ENCODE results near the gene PAXIP1.
A peak's percentile ranks its signal among the peaks of the same experiment; 100 is the strongest.

Gene PAXIP1

DNA sequence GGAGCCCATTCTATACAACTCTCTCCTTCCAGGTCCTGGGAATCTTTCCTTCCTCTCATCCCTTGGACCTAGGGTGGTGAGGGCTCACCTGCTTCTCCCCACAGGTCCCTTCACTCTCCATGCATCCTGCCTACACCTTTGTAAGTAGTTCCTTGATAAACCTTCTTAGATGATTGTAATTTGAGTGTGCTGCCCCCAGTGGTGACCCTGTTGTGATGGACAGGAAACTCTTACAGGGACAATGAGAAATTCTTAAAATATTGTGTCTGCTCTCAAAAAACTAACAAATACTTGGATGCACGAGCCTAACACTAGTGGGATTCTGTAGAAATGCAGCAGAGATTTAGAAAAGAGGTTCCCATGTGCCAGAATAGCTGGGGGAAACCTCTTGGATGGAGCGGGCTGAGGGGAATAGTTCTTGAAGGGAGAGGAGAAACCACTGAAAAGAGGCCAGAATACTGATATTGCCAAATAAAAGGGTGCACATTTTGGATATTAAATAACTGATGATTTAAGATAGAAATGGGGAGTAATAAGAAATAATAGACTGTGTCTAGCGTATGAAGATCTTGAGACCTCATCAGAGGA, 6.7 kb upstream of the PAXIP1 start (continued):
- TF ChIP-seq, protein P1, sequence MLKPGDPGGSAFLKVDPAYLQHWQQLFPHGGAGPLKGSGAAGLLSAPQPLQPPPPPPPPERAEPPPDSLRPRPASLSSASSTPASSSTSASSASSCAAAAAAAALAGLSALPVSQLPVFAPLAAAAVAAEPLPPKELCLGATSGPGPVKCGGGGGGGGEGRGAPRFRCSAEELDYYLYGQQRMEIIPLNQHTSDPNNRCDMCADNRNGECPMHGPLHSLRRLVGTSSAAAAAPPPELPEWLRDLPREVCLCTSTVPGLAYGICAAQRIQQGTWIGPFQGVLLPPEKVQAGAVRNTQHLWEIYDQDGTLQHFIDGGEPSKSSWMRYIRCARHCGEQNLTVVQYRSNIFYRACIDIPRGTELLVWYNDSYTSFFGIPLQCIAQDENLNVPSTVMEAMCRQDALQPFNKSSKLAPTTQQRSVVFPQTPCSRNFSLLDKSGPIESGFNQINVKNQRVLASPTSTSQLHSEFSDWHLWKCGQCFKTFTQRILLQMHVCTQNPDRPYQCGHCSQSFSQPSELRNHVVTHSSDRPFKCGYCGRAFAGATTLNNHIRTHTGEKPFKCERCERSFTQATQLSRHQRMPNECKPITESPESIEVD (tag by site-specific recombination; IDR thresholded peaks at IDR 0.05) = no peak

DNA sequence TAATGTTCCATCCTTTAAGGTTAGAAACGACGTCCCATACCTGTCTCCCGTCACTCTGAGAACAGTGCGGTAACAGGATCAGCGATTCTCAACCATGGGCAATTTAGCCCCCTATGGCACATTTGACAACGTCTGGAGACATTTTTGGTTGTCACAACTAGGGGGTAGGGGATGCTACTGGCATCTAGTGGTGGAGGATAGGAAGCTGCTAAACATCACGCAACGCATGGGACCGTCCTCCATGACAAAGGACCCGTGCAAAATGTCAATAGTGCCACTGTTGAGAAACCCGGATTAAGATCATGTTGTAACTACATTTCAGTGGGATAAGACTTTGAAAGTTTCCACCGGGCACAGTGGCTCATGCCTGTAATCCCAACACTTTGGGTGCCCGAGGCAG, 5.0 kb upstream of the PAXIP1 start:
- CTCF ChIA-PET = interaction anchor here (1.4 to 4.2 kb wide), 2 partner anchors 14 to 17 kb away, joined by 4 to 18 read pairs; no protein-coding TSS in a partner anchor

More for the DNA sequence above, 5.0 kb upstream of the PAXIP1 start:
- H3K9me3 ChIP-seq (ENCODE audit: control insufficient read depth, insufficient read depth, low read depth, low read length) = no peaks in the 10 kb centered on the region
- POLR2A ChIA-PET = no interaction called here
- H3K4me1 ChIP-seq (ENCODE audit: control insufficient read depth, insufficient read depth, low read length) = no peaks in the 10 kb centered on the region
- TF ChIP-seq ZNF391 (tag by site-specific recombination; IDR thresholded peaks at IDR 0.05; ENCODE audit: borderline replicate concordance, low read depth) (no peak), ZNF785 (tag by site-specific recombination; IDR thresholded peaks at IDR 0.05) (no peak), ZNF670 (tag by site-specific recombination; IDR thresholded peaks at IDR 0.05; ENCODE audit: low read depth) (no peak), REPIN1 (tag by site-specific recombination; IDR thresholded peaks at IDR 0.05; ENCODE audit: low read depth) (no peak), ZNF654 (tag by site-specific recombination; IDR thresholded peaks at IDR 0.05; ENCODE audit: low read depth) (peak; percentile 32), PRDM1 (tag by site-specific recombination; IDR thresholded peaks at IDR 0.05) (no peak), KLF10 (tag by site-specific recombination; IDR thresholded peaks at IDR 0.05) (no peak), TRIM28 (IDR thresholded peaks at IDR 0.05; ENCODE audit: borderline replicate concordance, low read length) (no peak), ZNF174 (tag by site-specific recombination; IDR thresholded peaks at IDR 0.05) (no peak)
- TF ChIP-seq, protein P2, sequence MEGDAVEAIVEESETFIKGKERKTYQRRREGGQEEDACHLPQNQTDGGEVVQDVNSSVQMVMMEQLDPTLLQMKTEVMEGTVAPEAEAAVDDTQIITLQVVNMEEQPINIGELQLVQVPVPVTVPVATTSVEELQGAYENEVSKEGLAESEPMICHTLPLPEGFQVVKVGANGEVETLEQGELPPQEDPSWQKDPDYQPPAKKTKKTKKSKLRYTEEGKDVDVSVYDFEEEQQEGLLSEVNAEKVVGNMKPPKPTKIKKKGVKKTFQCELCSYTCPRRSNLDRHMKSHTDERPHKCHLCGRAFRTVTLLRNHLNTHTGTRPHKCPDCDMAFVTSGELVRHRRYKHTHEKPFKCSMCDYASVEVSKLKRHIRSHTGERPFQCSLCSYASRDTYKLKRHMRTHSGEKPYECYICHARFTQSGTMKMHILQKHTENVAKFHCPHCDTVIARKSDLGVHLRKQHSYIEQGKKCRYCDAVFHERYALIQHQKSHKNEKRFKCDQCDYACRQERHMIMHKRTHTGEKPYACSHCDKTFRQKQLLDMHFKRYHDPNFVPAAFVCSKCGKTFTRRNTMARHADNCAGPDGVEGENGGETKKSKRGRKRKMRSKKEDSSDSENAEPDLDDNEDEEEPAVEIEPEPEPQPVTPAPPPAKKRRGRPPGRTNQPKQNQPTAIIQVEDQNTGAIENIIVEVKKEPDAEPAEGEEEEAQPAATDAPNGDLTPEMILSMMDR (tag by site-specific recombination; IDR thresholded peaks at IDR 0.05) = peak; percentile 65; the same call in 1 of the 2 replicates
- TF ChIP-seq, protein P3, sequence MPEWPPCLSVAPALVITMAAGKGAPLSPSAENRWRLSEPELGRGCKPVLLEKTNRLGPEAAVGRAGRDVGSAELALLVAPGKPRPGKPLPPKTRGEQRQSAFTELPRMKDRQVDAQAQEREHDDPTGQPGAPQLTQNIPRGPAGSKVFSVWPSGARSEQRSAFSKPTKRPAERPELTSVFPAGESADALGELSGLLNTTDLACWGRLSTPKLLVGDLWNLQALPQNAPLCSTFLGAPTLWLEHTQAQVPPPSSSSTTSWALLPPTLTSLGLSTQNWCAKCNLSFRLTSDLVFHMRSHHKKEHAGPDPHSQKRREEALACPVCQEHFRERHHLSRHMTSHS (tag by site-specific recombination; IDR thresholded peaks at IDR 0.05) = no peak
- TF ChIP-seq, protein P4, sequence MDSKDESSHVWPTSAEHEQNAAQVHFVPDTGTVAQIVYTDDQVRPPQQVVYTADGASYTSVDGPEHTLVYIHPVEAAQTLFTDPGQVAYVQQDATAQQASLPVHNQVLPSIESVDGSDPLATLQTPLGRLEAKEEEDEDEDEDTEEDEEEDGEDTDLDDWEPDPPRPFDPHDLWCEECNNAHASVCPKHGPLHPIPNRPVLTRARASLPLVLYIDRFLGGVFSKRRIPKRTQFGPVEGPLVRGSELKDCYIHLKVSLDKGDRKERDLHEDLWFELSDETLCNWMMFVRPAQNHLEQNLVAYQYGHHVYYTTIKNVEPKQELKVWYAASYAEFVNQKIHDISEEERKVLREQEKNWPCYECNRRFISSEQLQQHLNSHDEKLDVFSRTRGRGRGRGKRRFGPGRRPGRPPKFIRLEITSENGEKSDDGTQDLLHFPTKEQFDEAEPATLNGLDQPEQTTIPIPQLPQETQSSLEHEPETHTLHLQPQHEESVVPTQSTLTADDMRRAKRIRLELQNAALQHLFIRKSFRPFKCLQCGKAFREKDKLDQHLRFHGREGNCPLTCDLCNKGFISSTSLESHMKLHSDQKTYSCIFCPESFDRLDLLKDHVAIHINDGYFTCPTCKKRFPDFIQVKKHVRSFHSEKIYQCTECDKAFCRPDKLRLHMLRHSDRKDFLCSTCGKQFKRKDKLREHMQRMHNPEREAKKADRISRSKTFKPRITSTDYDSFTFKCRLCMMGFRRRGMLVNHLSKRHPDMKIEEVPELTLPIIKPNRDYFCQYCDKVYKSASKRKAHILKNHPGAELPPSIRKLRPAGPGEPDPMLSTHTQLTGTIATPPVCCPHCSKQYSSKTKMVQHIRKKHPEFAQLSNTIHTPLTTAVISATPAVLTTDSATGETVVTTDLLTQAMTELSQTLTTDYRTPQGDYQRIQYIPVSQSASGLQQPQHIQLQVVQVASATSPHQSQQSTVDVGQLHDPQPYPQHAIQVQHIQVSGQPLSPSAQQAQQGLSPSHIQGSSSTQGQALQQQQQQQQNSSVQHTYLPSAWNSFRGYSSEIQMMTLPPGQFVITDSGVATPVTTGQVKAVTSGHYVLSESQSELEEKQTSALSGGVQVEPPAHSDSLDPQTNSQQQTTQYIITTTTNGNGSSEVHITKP (tag by site-specific recombination; IDR thresholded peaks at IDR 0.05) = no peak
- TF ChIP-seq, protein P5, sequence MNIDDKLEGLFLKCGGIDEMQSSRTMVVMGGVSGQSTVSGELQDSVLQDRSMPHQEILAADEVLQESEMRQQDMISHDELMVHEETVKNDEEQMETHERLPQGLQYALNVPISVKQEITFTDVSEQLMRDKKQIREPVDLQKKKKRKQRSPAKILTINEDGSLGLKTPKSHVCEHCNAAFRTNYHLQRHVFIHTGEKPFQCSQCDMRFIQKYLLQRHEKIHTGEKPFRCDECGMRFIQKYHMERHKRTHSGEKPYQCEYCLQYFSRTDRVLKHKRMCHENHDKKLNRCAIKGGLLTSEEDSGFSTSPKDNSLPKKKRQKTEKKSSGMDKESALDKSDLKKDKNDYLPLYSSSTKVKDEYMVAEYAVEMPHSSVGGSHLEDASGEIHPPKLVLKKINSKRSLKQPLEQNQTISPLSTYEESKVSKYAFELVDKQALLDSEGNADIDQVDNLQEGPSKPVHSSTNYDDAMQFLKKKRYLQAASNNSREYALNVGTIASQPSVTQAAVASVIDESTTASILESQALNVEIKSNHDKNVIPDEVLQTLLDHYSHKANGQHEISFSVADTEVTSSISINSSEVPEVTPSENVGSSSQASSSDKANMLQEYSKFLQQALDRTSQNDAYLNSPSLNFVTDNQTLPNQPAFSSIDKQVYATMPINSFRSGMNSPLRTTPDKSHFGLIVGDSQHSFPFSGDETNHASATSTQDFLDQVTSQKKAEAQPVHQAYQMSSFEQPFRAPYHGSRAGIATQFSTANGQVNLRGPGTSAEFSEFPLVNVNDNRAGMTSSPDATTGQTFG (tag by site-specific recombination; IDR thresholded peaks at IDR 0.05; ENCODE audit: borderline replicate concordance) = no peak
- no peak overlapping the region for H3K27ac ChIP-seq (ENCODE audit: extremely low read depth, low read depth, low read length)
- H3K4me3 ChIP-seq (ENCODE audit: low read depth, low read length) = no peak overlapping the region
- peaks cover 4 to 24% of the 10 kb centered on the region in 2 experiments; a peak in 2 of 3 replicates for H3K36me3 ChIP-seq (ENCODE audit: control insufficient read depth in 2 of 2, insufficient read depth in 1 of 2, low read length in 2 of 2)
